ENCODE data around the gene CCL17. TPM values are rescaled to one million over a fixed set of nuclear protein-coding genes. Genes with fewer than 3 reads are reported as not detected.

Gene CCL17
- total RNA-seq, 4 donors from 2014 or later: 2.6 TPM; not detected in 3

- Histone ChIP-seq H3K4me3 (no peak overlapping the region), H3K9me3 (no peaks in the 10 kb centered on the region), H3K36me3 (peaks cover 8% of the 10 kb centered on the region), H3K27me3 (no peaks in the 10 kb centered on the region), H3K4me1 (peaks cover 34% of the 10 kb centered on the region), H3K27ac (no peak overlapping the region)
- 68% methylated on average over 8 of the region's 8 CpGs for WGBS
- no peak for DNase-seq (ENCODE audit: low spot score in 2 of 2)
- TF ChIP-seq CTCF (IDR thresholded peaks at IDR 0.05) (no peak), POLR2A (IDR thresholded peaks at IDR 0.05) (no peak), POLR2AphosphoS5 (IDR thresholded peaks at IDR 0.05) (no peak), EP300 (IDR thresholded peaks at IDR 0.05) (no peak)
These were observed 23.7 kb upstream of the CCL17 start for GRCh38 chr16:57380671-57381462.

DNA sequence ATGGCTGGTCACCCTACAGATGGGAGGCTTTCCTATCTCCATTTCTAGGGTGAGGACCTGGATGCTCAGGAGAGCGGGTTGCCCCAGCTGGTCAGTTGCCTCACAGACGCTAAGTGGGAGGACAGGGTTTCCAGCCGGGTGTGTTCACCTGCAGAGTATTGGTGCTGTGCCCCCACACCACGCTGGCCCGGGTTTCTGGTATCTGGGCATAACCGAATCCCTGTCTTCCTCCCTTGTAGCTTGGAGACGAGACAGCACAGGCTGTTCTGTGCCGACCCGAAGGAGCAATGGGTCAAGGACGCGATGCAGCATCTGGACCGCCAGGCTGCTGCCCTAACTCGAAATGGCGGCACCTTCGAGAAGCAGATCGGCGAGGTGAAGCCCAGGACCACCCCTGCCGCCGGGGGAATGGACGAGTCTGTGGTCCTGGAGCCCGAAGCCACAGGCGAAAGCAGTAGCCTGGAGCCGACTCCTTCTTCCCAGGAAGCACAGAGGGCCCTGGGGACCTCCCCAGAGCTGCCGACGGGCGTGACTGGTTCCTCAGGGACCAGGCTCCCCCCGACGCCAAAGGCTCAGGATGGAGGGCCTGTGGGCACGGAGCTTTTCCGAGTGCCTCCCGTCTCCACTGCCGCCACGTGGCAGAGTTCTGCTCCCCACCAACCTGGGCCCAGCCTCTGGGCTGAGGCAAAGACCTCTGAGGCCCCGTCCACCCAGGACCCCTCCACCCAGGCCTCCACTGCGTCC is 22.6 kb upstream of the CCL17 start:
- H3K4me3 ChIP-seq: no peak overlapping the region
- H3K27me3 ChIP-seq: no peaks in the 10 kb centered on the region
- no peak overlapping the region for H3K27ac ChIP-seq
- no peaks in the 10 kb centered on the region for H3K9me3 ChIP-seq
- H3K4me1 ChIP-seq: peaks cover 37% of the 10 kb centered on the region
- peaks cover 8% of the 10 kb centered on the region for H3K36me3 ChIP-seq
- 84% methylated on average over 10 of the region's 35 CpGs for WGBS
- DNase-seq (ENCODE audit: low spot score in 2 of 2): no peak
- no peak for TF ChIP-seq POLR2AphosphoS5 (IDR thresholded peaks at IDR 0.05)

DNA sequence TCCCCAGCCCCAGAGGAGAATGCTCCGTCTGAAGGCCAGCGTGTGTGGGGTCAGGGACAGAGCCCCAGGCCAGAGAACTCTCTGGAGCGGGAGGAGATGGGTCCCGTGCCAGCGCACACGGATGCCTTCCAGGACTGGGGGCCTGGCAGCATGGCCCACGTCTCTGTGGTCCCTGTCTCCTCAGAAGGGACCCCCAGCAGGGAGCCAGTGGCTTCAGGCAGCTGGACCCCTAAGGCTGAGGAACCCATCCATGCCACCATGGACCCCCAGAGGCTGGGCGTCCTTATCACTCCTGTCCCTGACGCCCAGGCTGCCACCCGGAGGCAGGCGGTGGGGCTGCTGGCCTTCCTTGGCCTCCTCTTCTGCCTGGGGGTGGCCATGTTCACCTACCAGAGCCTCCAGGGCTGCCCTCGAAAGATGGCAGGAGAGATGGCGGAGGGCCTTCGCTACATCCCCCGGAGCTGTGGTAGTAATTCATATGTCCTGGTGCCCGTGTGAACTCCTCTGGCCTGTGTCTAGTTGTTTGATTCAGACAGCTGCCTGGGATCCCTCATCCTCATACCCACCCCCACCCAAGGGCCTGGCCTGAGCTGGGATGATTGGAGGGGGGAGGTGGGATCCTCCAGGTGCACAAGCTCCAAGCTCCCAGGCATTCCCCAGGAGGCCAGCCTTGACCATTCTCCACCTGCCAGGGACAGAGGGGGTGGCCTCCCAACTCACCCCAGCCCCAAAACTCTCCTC is 21.9 kb upstream of the CCL17 start:
- Histone ChIP-seq H3K9me3 (no peaks in the 10 kb centered on the region), H3K4me1 (peaks cover 34% of the 10 kb centered on the region), H3K36me3 (peaks cover 8% of the 10 kb centered on the region), H3K4me3 (no peak overlapping the region), H3K27ac (no peak overlapping the region), H3K27me3 (no peaks in the 10 kb centered on the region)
- 100% methylated on average over 1 of the region's 16 CpGs for WGBS
- TF ChIP-seq POLR2AphosphoS5 (IDR thresholded peaks at IDR 0.05): no peak
- TF ChIP-seq POLR2A (IDR thresholded peaks at IDR 0.05): no peak
- TF ChIP-seq EP300 (IDR thresholded peaks at IDR 0.05): no peak
- TF ChIP-seq CTCF (IDR thresholded peaks at IDR 0.05): no peak
- no peak for DNase-seq (ENCODE audit: low spot score in 2 of 2)

DNA sequence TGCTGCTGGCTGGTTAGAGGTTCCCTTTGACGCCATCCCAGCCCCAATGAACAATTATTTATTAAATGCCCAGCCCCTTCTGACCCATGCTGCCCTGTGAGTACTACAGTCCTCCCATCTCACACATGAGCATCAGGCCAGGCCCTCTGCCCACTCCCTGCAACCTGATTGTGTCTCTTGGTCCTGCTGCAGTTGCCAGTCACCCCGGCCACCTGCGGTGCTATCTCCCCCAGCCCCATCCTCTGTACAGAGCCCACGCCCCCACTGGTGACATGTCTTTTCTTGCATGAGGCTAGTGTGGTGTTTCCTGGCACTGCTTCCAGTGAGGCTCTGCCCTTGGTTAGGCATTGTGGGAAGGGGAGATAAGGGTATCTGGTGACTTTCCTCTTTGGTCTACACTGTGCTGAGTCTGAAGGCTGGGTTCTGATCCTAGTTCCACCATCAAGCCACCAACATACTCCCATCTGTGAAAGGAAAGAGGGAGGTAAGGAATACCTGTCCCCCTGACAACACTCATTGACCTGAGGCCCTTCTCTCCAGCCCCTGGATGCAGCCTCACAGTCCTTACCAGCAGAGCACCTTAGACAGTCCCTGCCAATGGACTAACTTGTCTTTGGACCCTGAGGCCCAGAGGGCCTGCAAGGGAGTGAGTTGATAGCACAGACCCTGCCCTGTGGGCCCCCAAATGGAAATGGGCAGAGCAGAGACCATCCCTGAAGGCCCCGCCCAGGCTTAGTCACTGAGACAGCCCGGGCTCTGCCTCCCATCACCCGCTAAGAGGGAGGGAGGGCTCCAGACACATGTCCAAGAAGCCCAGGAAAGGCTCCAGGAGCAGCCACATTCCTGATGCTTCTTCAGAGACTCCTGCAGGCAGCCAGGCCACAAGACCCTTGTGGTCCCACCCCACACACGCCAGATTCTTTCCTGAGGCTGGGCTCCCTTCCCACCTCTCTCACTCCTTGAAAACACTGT is 21.0 kb upstream of the CCL17 start:
- no peak overlapping the region for H3K27ac ChIP-seq
- no peak overlapping the region for H3K4me3 ChIP-seq
- H3K27me3 ChIP-seq: no peaks in the 10 kb centered on the region
- H3K36me3 ChIP-seq: peaks cover 8% of the 10 kb centered on the region
- no peak for TF ChIP-seq EP300 (IDR thresholded peaks at IDR 0.05)
- no peak for TF ChIP-seq CTCF (IDR thresholded peaks at IDR 0.05)
- TF ChIP-seq POLR2A (IDR thresholded peaks at IDR 0.05): no peak
- TF ChIP-seq POLR2AphosphoS5 (IDR thresholded peaks at IDR 0.05): no peak
- 44% methylated on average over 7 of the region's 8 CpGs for WGBS
- no peaks in the 10 kb centered on the region for H3K9me3 ChIP-seq
- H3K4me1 ChIP-seq: peaks cover 37% of the 10 kb centered on the region
- DNase-seq (ENCODE audit: low spot score in 2 of 2): no peak

All from suprapubic skin (tissue), 4 donors.